Lung (tissue), 12 donors: Measurements from ENCODE around the gene SLMAP. TPM values are rescaled to one million over a fixed set of nuclear protein-coding genes. Genes with fewer than 3 reads are reported as not detected.

Experiments
- ATAC-seq: fragments of 200-7000 bp; cut with Tn5 transposase; one replicate; pipeline ENCODE4 v1.9.1; 2020; ENCODE audit warnings: moderate number of reproducible peaks; ENCODE audit not compliant: insufficient read depth, low FRiP score
- DNase-seq, 3 donors: peaks; one replicate each; pipeline ENCODE4 v3.0.0-alpha.2; 2013 to 2017
- H3K27ac ChIP-seq, 2 donors: one replicate each; pipeline ENCODE4 v1.5.1; 2013; ENCODE audit warnings: mild to moderate bottlenecking in 2 of 2, moderate library complexity in 2 of 2, control low read depth in 1 of 2, inconsistent platforms in 1 of 2, low read depth in 1 of 2, low read length in 1 of 2
- H3K27me3 ChIP-seq, 3 donors: one replicate each; pipeline ENCODE4 v1.5.1; 2013; ENCODE audit warnings: low read length in 2 of 3; ENCODE audit not compliant: control insufficient read depth in 3 of 3, insufficient read depth in 3 of 3
- H3K36me3 ChIP-seq, 4 donors: one replicate each; pipeline ENCODE4 v1.5.1; 2013; ENCODE audit warnings: low read length in 4 of 4, mild to moderate bottlenecking in 1 of 4, moderate library complexity in 1 of 4; ENCODE audit not compliant: control insufficient read depth in 4 of 4, insufficient read depth in 4 of 4
- H3K4me1 ChIP-seq, 5 donors: one replicate each; pipeline ENCODE4 v1.5.1; 2013; ENCODE audit warnings: low read length in 5 of 5, mild to moderate bottlenecking in 2 of 5, moderate library complexity in 1 of 5; ENCODE audit not compliant: control insufficient read depth in 5 of 5, insufficient read depth in 5 of 5
- H3K4me3 ChIP-seq: one replicate; pipeline ENCODE4 v1.5.1; 2013; ENCODE audit warnings: mild to moderate bottlenecking, control low read depth, moderate library complexity
- H3K9ac ChIP-seq, 2 donors: one replicate each; pipeline ENCODE4 v1.5.1; 2013; ENCODE audit warnings: low read length in 2 of 2, control low read depth in 1 of 2; ENCODE audit not compliant: insufficient read depth in 1 of 2
- H3K9me3 ChIP-seq, 4 donors: one replicate each; pipeline ENCODE4 v1.5.1; 2013; ENCODE audit warnings: low read length in 3 of 4, mild to moderate bottlenecking in 1 of 4, moderate library complexity in 1 of 4; ENCODE audit not compliant: control insufficient read depth in 4 of 4, insufficient read depth in 3 of 4
- WGBS, 2 donors: extraction: QIAGEN DNeasy Blood & Tissue Kit; methylation state at CpG; one replicate each; pipeline ENCODE4 v1.1.7; 2013; 5-methylcytosine and 5-hydroxymethylcytosine counted together
- polyA plus RNA-seq, 2 donors: library from polyadenylated mRNA; stranded (reverse); fragments of 200-250 nt; gene quantifications; one replicate each; pipeline ENCODE4 v1.2.1, GENCODE V29; 2013
- total RNA-seq, 2 donors: library from RNA; depleted of rRNA in 1 of 2; stranded (reverse); fragments of >200 nt in 1 of 2; gene quantifications; one replicate each; pipeline ENCODE4 v1.2.1, GENCODE V29; 2014 to 2021
- TF ChIP-seq, protein P1 (sequence below): IDR thresholded peaks from 2 replicates; pipeline ENCODE4 v1.5.1; 2012; ENCODE audit warnings: mild to moderate bottlenecking; ENCODE audit errors: control extremely low read depth, extremely low read depth
- donor health status: control.
- donor health status: control.
- donor health status: Bipolar disorder and iron deficiency.
- donor health status: healthy.
- donor health status: DM: yes; HTN: yes; CAD: no.

Gene SLMAP
- total and polyA plus RNA-seq, 4 donors = 11.4 to 118 (median 47.2) TPM

DNA sequence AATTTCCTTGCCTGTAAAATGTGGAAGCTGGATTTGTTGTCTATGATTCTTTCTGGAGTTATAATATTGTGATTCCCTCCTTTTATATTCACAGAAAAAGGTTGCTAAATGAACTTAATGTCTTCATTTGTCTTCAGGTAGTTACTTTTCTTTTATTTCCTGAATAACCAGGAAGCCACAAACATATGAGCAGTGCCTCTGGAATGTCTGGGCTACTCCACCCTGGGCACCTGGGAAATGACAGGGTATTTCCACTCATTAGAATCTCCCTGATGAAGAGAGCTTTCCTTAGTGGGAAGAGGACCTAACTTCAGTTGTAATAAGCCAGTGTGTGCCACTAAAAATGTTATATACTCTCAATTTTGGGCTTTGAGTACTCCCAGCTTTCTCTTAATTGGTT is 3.8 kb upstream of the SLMAP start:
- Histone ChIP-seq H3K9me3 (no peaks in the 10 kb centered on the region), H3K9ac (no peak overlapping the region), H3K36me3 (no peaks in the 10 kb centered on the region), H3K4me3 (no peak overlapping the region), H3K27me3 (no peaks in the 10 kb centered on the region), H3K27ac (no peak overlapping the region), H3K4me1 (peaks cover 0 to 7% (median 0%) of the 10 kb centered on the region in 5 donors)
- DNase-seq (no peak), ATAC-seq (no peak)
- TF ChIP-seq, protein P1, sequence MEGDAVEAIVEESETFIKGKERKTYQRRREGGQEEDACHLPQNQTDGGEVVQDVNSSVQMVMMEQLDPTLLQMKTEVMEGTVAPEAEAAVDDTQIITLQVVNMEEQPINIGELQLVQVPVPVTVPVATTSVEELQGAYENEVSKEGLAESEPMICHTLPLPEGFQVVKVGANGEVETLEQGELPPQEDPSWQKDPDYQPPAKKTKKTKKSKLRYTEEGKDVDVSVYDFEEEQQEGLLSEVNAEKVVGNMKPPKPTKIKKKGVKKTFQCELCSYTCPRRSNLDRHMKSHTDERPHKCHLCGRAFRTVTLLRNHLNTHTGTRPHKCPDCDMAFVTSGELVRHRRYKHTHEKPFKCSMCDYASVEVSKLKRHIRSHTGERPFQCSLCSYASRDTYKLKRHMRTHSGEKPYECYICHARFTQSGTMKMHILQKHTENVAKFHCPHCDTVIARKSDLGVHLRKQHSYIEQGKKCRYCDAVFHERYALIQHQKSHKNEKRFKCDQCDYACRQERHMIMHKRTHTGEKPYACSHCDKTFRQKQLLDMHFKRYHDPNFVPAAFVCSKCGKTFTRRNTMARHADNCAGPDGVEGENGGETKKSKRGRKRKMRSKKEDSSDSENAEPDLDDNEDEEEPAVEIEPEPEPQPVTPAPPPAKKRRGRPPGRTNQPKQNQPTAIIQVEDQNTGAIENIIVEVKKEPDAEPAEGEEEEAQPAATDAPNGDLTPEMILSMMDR = no peak

DNA sequence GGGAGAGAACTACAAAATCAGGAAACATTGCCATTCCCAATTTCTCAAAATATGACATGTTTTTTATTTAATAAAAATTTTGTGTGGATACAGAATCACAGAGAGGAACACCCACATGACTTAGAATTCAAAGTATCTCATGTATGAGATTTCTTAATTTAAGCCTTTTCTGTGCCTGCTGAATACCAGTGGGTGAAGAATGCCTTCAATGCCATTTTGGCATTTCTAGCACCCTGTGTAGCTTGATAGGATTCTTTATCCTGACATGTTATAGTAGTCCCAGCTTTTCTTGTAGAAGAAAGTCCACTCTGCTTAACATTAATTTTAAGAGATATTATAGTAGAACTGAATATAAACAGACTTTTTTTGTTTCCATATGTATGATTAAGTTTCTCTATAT is 3.1 kb upstream of the SLMAP start:
- no peak overlapping the region for H3K4me3 ChIP-seq
- H3K27ac ChIP-seq = no peak overlapping the region
- H3K4me1 ChIP-seq = peaks cover 0 to 14% (median 0%) of the 10 kb centered on the region in 5 donors
- no peak overlapping the region for H3K9ac ChIP-seq
- ATAC-seq = no peak
- H3K27me3 ChIP-seq = no peaks in the 10 kb centered on the region
- TF ChIP-seq, protein P1 = no peak
- H3K9me3 ChIP-seq = no peaks in the 10 kb centered on the region
- no peak for DNase-seq
- no peaks in the 10 kb centered on the region for H3K36me3 ChIP-seq

DNA sequence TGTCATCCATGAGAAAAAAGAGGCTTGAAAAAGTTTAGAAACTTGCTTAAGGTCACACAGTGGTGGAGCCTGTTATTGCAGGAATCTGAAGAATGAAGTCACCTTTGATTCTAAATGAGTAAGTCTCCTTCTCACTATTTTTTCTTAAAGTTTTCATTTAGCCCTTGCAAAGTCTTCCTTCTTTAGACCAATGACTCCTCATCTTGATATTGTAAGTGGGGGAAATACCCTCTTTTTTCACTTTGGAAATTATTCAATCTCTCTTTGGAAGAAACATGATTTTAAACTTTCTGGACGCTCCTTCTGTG is 787 bp upstream of the SLMAP start:
- Histone ChIP-seq H3K9me3 (no peaks in the 10 kb centered on the region), H3K36me3 (peaks cover 0 to 4% (median 1%) of the 10 kb centered on the region in 4 donors), H3K4me3 (no peak overlapping the region), H3K27me3 (no peaks in the 10 kb centered on the region), H3K9ac (peak overlapping the region; percentile 85 to 98), H3K4me1 (peaks cover 0 to 21% (median 8%) of the 10 kb centered on the region in 5 donors), H3K27ac (peak overlapping the region in 1 of 2 donors; percentile 80)
- peak in 1 of 3 donors; percentile 47 for DNase-seq
- no peak for ATAC-seq
- 3 to 7% methylated on average over 1 of the region's 1 CpG for WGBS, 2 donors
- TF ChIP-seq, protein P1 = no peak
